Measurements from ENCODE around the gene MYBPHL.

MYBPHL gene

DNA sequence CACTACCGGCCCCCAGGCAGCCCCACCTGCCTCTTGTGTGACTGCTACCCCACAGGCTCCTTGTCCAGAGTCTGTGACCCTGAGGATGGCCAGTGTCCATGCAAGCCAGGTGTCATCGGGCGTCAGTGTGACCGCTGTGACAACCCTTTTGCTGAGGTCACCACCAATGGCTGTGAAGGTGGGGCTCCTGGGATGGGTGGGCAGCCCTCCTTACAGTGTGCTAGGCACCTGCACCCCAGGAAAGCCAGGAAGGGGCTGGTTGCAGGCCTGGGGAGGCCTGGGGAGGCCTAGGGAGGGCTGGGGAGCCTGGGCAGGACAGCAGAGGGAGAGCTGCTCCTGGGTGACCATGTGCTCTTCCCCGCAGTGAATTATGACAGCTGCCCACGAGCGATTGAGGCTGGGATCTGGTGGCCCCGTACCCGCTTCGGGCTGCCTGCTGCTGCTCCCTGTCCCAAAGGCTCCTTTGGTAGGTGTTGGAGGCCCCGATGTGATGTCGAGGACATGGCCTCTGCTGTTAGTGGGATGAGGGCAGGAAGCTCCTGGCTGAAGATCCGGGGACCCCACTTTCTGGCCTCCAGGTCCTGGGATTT, 41.0 kb downstream of the MYBPHL start:
- no peak for TF ChIP-seq SNAI2 (CRISPR knock-in tag; IDR thresholded peaks at IDR 0.05)
- TF ChIP-seq CSDC2 (CRISPR knock-in tag; IDR thresholded peaks at IDR 0.05) = no peak
- TF ChIP-seq GLIS3 (CRISPR knock-in tag; IDR thresholded peaks at IDR 0.05) = no peak
- TF ChIP-seq, protein P1, sequence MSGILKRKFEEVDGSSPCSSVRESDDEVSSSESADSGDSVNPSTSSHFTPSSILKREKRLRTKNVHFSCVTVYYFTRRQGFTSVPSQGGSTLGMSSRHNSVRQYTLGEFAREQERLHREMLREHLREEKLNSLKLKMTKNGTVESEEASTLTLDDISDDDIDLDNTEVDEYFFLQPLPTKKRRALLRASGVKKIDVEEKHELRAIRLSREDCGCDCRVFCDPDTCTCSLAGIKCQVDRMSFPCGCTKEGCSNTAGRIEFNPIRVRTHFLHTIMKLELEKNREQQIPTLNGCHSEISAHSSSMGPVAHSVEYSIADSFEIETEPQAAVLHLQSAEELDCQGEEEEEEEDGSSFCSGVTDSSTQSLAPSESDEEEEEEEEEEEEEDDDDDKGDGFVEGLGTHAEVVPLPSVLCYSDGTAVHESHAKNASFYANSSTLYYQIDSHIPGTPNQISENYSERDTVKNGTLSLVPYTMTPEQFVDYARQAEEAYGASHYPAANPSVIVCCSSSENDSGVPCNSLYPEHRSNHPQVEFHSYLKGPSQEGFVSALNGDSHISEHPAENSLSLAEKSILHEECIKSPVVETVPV (CRISPR knock-in tag; IDR thresholded peaks at IDR 0.05) = no peak
- TF ChIP-seq, protein P2, sequence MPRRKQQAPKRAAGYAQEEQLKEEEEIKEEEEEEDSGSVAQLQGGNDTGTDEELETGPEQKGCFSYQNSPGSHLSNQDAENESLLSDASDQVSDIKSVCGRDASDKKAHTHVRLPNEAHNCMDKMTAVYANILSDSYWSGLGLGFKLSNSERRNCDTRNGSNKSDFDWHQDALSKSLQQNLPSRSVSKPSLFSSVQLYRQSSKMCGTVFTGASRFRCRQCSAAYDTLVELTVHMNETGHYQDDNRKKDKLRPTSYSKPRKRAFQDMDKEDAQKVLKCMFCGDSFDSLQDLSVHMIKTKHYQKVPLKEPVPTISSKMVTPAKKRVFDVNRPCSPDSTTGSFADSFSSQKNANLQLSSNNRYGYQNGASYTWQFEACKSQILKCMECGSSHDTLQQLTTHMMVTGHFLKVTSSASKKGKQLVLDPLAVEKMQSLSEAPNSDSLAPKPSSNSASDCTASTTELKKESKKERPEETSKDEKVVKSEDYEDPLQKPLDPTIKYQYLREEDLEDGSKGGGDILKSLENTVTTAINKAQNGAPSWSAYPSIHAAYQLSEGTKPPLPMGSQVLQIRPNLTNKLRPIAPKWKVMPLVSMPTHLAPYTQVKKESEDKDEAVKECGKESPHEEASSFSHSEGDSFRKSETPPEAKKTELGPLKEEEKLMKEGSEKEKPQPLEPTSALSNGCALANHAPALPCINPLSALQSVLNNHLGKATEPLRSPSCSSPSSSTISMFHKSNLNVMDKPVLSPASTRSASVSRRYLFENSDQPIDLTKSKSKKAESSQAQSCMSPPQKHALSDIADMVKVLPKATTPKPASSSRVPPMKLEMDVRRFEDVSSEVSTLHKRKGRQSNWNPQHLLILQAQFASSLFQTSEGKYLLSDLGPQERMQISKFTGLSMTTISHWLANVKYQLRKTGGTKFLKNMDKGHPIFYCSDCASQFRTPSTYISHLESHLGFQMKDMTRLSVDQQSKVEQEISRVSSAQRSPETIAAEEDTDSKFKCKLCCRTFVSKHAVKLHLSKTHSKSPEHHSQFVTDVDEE (CRISPR knock-in tag; IDR thresholded peaks at IDR 0.05) = no peak
- no peak for ATAC-seq

DNA sequence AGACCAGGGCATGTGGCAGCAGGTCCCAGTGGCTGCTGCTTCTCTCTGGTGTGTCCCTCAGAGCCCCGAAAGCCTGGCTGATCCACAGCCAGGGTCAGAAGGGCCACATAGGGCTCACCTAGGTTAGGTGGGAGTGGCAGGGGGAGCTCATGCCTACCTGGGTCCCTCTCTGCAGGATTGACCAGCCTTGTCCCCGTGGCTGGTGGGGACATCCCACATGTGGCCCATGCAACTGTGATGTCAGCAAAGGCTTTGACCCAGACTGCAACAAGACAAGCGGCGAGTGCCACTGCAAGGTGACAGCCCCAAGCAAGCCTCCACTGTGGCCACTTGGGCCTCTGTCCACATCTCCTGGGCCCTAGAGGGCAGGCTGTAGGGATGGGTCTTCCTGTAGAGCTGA, 41.8 kb downstream of the MYBPHL start:
- TF ChIP-seq ESRRG (CRISPR knock-in tag; IDR thresholded peaks at IDR 0.05) = no peak
- TF ChIP-seq, protein P3, sequence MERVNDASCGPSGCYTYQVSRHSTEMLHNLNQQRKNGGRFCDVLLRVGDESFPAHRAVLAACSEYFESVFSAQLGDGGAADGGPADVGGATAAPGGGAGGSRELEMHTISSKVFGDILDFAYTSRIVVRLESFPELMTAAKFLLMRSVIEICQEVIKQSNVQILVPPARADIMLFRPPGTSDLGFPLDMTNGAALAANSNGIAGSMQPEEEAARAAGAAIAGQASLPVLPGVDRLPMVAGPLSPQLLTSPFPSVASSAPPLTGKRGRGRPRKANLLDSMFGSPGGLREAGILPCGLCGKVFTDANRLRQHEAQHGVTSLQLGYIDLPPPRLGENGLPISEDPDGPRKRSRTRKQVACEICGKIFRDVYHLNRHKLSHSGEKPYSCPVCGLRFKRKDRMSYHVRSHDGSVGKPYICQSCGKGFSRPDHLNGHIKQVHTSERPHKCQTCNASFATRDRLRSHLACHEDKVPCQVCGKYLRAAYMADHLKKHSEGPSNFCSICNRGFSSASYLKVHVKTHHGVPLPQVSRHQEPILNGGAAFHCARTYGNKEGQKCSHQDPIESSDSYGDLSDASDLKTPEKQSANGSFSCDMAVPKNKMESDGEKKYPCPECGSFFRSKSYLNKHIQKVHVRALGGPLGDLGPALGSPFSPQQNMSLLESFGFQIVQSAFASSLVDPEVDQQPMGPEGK (CRISPR knock-in tag; IDR thresholded peaks at IDR 0.05; ENCODE audit: borderline replicate concordance) = no peak
- no peak for TF ChIP-seq PPARA (CRISPR knock-in tag; IDR thresholded peaks at IDR 0.05; ENCODE audit: borderline replicate concordance)
- no peak for TF ChIP-seq OSR1 (CRISPR knock-in tag; IDR thresholded peaks at IDR 0.05)
- TF ChIP-seq, protein P4, sequence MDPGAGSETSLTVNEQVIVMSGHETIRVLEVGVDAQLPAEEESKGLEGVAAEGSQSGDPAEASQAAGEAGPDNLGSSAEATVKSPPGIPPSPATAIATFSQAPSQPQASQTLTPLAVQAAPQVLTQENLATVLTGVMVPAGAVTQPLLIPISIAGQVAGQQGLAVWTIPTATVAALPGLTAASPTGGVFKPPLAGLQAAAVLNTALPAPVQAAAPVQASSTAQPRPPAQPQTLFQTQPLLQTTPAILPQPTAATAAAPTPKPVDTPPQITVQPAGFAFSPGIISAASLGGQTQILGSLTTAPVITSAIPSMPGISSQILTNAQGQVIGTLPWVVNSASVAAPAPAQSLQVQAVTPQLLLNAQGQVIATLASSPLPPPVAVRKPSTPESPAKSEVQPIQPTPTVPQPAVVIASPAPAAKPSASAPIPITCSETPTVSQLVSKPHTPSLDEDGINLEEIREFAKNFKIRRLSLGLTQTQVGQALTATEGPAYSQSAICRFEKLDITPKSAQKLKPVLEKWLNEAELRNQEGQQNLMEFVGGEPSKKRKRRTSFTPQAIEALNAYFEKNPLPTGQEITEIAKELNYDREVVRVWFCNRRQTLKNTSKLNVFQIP (CRISPR knock-in tag; IDR thresholded peaks at IDR 0.05; ENCODE audit: borderline replicate concordance, low read depth) = no peak
- TF ChIP-seq, protein P1 (CRISPR knock-in tag; IDR thresholded peaks at IDR 0.05) = no peak
- no peak for TF ChIP-seq RARB (CRISPR knock-in tag; IDR thresholded peaks at IDR 0.05)
- TF ChIP-seq GLIS3 (CRISPR knock-in tag; IDR thresholded peaks at IDR 0.05) = no peak
- TF ChIP-seq ISL1 (CRISPR knock-in tag; IDR thresholded peaks at IDR 0.05) = no peak
- no peak for TF ChIP-seq ZFP30 (CRISPR knock-in tag; IDR thresholded peaks at IDR 0.05)
- TF ChIP-seq, protein P5, sequence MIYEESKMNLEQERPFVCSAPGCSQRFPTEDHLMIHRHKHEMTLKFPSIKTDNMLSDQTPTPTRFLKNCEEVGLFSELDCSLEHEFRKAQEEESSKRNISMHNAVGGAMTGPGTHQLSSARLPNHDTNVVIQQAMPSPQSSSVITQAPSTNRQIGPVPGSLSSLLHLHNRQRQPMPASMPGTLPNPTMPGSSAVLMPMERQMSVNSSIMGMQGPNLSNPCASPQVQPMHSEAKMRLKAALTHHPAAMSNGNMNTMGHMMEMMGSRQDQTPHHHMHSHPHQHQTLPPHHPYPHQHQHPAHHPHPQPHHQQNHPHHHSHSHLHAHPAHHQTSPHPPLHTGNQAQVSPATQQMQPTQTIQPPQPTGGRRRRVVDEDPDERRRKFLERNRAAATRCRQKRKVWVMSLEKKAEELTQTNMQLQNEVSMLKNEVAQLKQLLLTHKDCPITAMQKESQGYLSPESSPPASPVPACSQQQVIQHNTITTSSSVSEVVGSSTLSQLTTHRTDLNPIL (CRISPR knock-in tag; IDR thresholded peaks at IDR 0.05; ENCODE audit: low read depth) = no peak
- no peak for TF ChIP-seq ARNTL (CRISPR knock-in tag; IDR thresholded peaks at IDR 0.05; ENCODE audit: borderline replicate concordance, low read depth)
- no peak for TF ChIP-seq ZNF8 (CRISPR knock-in tag; IDR thresholded peaks at IDR 0.05)
- TF ChIP-seq ZFP3 (CRISPR knock-in tag; IDR thresholded peaks at IDR 0.05) = no peak
- TF ChIP-seq, protein P2 (CRISPR knock-in tag; IDR thresholded peaks at IDR 0.05) = no peak
- TF ChIP-seq CSDC2 (CRISPR knock-in tag; IDR thresholded peaks at IDR 0.05) = no peak
- ATAC-seq = no peak
